Trophoblast cell (in vitro differentiated cells and primary cell): ENCODE data around the gene BACH2.

Source experiments
- DNase-seq, 2 donors: peaks; one replicate each; pipeline ENCODE4 v3.0.0-alpha.2; 2016
- H2AFZ ChIP-seq: 2 replicates; pipeline ENCODE4 v1.6.1; 2013; ENCODE audit warnings: low read length, moderate library complexity, mild to moderate bottlenecking; ENCODE audit not compliant: insufficient read depth, poor library complexity
- H2AK5ac ChIP-seq: 2 replicates; pipeline ENCODE4 v1.6.1; 2013; ENCODE audit warnings: mild to moderate bottlenecking, low read length
- H2BK120ac ChIP-seq: 2 replicates; pipeline ENCODE4 v1.6.1; 2013; ENCODE audit warnings: low read length, mild to moderate bottlenecking, moderate library complexity; ENCODE audit not compliant: insufficient read depth, poor library complexity
- H2BK12ac ChIP-seq: 2 replicates; pipeline ENCODE4 v1.6.1; 2013; ENCODE audit warnings: mild to moderate bottlenecking, low read length, moderate library complexity
- H2BK5ac ChIP-seq: 2 replicates; pipeline ENCODE4 v1.6.1; 2013; ENCODE audit warnings: low read length, low read depth, moderate library complexity, mild to moderate bottlenecking; ENCODE audit not compliant: poor library complexity
- H3K14ac ChIP-seq: 2 replicates; pipeline ENCODE4 v1.6.1; 2013; ENCODE audit warnings: mild to moderate bottlenecking, low read length
- H3K18ac ChIP-seq: 2 replicates; pipeline ENCODE4 v1.6.1; 2013; ENCODE audit warnings: mild to moderate bottlenecking, low read length
- H3K23ac ChIP-seq: 2 replicates; pipeline ENCODE4 v1.6.1; 2013; ENCODE audit warnings: low read length
- H3K27ac ChIP-seq: 2 replicates; pipeline ENCODE4 v1.5.1; 2013; ENCODE audit warnings: low read depth, mild to moderate bottlenecking, inconsistent platforms, low read length, moderate library complexity
- H3K27me3 ChIP-seq: 2 replicates; pipeline ENCODE4 v1.6.1; 2013; ENCODE audit warnings: inconsistent platforms, mild to moderate bottlenecking, low read length, moderate library complexity; ENCODE audit not compliant: insufficient read depth
- H3K36me3 ChIP-seq, 2 experiments: 1 replicate in 1 of 2; 2 replicates in 1 of 2; pipeline ENCODE4 v1.6.1; 2013; ENCODE audit warnings: low read length in 2 of 2, mild to moderate bottlenecking in 2 of 2, moderate library complexity in 1 of 2; ENCODE audit not compliant: insufficient read depth in 2 of 2, control insufficient read depth in 1 of 2
- H3K4ac ChIP-seq: 2 replicates; pipeline ENCODE4 v1.6.1; 2013; ENCODE audit warnings: low read depth, mild to moderate bottlenecking, low read length, moderate library complexity
- H3K4me1 ChIP-seq, 2 experiments: 1 replicate in 1 of 2; 2 replicates in 1 of 2; pipeline ENCODE4 v1.6.1; 2013; ENCODE audit warnings: low read length in 2 of 2, mild to moderate bottlenecking in 2 of 2, moderate library complexity in 1 of 2; ENCODE audit not compliant: insufficient read depth in 2 of 2, control insufficient read depth in 1 of 2
- H3K4me2 ChIP-seq: 2 replicates; pipeline ENCODE4 v1.6.1; 2013; ENCODE audit warnings: inconsistent platforms, mild to moderate bottlenecking, low read length, moderate library complexity
- H3K4me3 ChIP-seq: 2 replicates; pipeline ENCODE4 v1.5.1; 2013; ENCODE audit warnings: mild to moderate bottlenecking, low read depth, low read length, inconsistent platforms
- H3K79me1 ChIP-seq: one replicate; pipeline ENCODE4 v1.6.1; 2013; ENCODE audit warnings: low read length
- H3K79me2 ChIP-seq: 2 replicates; pipeline ENCODE4 v1.6.1; 2013; ENCODE audit warnings: low read length, mild to moderate bottlenecking; ENCODE audit not compliant: control insufficient read depth, insufficient read depth, poor library complexity
- H3K9ac ChIP-seq: 2 replicates; pipeline ENCODE4 v1.6.1; 2013; ENCODE audit warnings: mild to moderate bottlenecking, low read length
- H3K9me3 ChIP-seq: 2 replicates; pipeline ENCODE4 v1.6.1; 2013; ENCODE audit warnings: low read depth, mild to moderate bottlenecking, control low read depth, inconsistent platforms, low read length; ENCODE audit not compliant: insufficient read depth
- H4K12ac ChIP-seq: 2 replicates; pipeline ENCODE4 v1.6.1; 2013; ENCODE audit warnings: low read depth, mild to moderate bottlenecking, low read length, moderate library complexity
- H4K8ac ChIP-seq: 2 replicates; pipeline ENCODE4 v1.6.1; 2013; ENCODE audit warnings: low read depth, mild to moderate bottlenecking, low read length, moderate library complexity
- H4K91ac ChIP-seq: one replicate; pipeline ENCODE4 v1.6.1; 2013; ENCODE audit warnings: low read depth, mild to moderate bottlenecking, low read length, moderate library complexity
- WGBS: extraction: QIAGEN DNeasy Blood & Tissue Kit; methylation state at CpG from one replicate; pipeline ENCODE4 v1.1.7; 2013; ENCODE audit warnings: missing lambda C conversion rate; ENCODE audit not compliant: insufficient read length, insufficient coverage; ENCODE audit errors: extremely low coverage; 5-methylcytosine and 5-hydroxymethylcytosine counted together

Gene BACH2

DNA sequence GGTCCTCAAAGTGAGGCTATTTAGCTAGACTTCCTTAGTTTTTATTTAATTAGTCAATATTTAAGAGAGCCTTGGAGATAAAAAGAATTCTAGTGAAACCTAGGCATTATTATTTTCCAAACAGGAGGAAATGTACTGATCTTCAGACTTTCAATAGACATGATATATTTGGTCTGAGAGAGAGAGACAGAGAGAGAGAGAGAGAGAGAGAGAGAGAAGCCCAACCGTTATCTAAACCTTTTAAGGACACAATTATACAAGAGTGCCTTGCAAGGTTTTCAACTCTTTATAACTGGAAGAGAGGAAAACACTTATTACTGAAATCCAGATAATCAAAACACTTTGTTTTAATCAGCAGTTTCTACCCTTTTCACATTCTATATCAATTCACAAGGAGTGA, 64.8 kb downstream of the BACH2 start:
- Histone ChIP-seq H3K79me2 (no peaks in the 10 kb centered on the region), H3K27me3 (no peaks in the 10 kb centered on the region), H3K27ac (no peak overlapping the region), H3K4me3 (no peak overlapping the region), H2AK5ac (no peak overlapping the region), H2BK12ac (no peak overlapping the region), H3K4me1 (peaks cover 5 to 10% of the 10 kb centered on the region in 2 experiments), H2BK5ac (no peak overlapping the region), H3K9me3 (no peaks in the 10 kb centered on the region), H4K12ac (no peak overlapping the region), H3K4me2 (no peak overlapping the region), H3K79me1 (peaks cover 4% of the 10 kb centered on the region), H2BK120ac (no peak overlapping the region), H3K23ac (no peak overlapping the region), H3K18ac (no peak overlapping the region), H3K14ac (no peak overlapping the region), H2AFZ (no peak overlapping the region), H3K4ac (no peak overlapping the region), H4K91ac (no peak overlapping the region), H3K36me3 (no peaks in the 10 kb centered on the region), H4K8ac (no peak overlapping the region), H3K9ac (no peak overlapping the region)
- no peak for DNase-seq
- WGBS: no CpG with 5 or more reads among the region's 1 CpG

DNA sequence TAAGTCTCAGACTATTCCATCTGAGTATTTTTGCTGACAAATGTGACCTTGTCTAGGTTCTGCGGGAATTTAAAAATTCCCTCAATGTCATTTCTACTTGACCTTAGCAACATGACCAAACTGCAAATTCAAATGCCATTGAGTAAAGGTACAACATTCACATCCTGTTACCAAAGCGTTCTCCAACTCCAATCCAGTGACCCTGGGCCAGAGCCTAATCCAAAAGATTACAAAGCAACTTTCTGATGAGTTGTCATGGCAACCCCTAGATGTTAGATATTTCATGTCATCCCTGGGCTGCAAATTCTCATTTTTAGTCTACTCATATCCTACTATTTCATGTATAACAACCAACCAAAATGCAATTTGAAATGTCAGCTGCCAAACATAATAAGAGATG, 65.3 kb downstream of the BACH2 start:
- Histone ChIP-seq H3K9me3 (no peaks in the 10 kb centered on the region), H3K14ac (no peak overlapping the region), H2BK5ac (no peak overlapping the region), H4K12ac (no peak overlapping the region), H3K18ac (no peak overlapping the region), H2AK5ac (no peak overlapping the region), H3K4me1 (peaks cover 5 to 10% of the 10 kb centered on the region in 2 experiments), H3K27ac (no peak overlapping the region), H3K4me3 (no peak overlapping the region), H3K27me3 (no peaks in the 10 kb centered on the region), H3K4ac (no peak overlapping the region), H3K79me1 (peaks cover 4% of the 10 kb centered on the region), H3K79me2 (no peaks in the 10 kb centered on the region), H3K9ac (no peak overlapping the region), H3K4me2 (no peak overlapping the region), H2BK120ac (no peak overlapping the region), H2AFZ (no peak overlapping the region), H3K36me3 (no peaks in the 10 kb centered on the region), H4K91ac (no peak overlapping the region), H2BK12ac (no peak overlapping the region), H3K23ac (no peak overlapping the region), H4K8ac (no peak overlapping the region)
- WGBS: no CpG with 5 or more reads among the region's 2 CpGs
- no peak for DNase-seq

DNA sequence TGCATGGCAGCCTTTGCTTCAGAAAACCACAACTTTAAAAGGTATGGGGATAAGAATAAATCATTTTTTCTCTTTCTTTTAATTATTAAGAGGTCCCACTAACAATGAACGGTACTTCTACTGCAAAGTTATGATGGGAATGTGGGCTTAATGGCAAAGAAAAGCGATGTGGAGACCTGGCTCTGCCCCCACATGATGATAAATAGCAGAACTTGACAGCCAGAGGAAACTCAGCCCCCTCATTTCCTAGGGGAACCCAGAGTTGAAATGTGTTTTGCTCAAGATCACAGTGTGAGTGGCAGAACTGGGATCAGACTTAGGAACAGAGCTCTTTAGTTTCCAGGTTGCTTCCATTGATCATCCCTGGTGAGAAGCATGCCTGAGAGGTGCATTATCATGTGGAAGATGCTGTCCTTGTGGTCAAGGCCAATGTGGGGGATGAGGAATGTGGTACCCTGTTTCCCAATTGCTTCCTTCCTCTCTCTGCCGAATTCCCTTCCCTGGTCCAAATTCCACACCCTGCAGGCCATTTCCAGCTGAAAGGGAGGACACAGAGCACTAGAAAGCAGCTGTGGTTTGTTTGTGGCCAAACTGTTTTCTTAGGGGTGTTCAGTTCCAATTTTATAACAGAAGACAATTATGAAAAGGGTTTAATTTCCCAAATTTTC, 66.0 kb downstream of the BACH2 start:
- peaks cover 5 to 10% of the 10 kb centered on the region in 2 experiments for H3K4me1 ChIP-seq
- H3K4me3 ChIP-seq: no peak overlapping the region
- no peak overlapping the region for H3K4me2 ChIP-seq
- no peak overlapping the region for H3K9ac ChIP-seq
- no peak overlapping the region for H2BK120ac ChIP-seq
- no CpG with 5 or more reads among the region's 3 CpGs for WGBS
- H2AFZ ChIP-seq: no peak overlapping the region
- H3K36me3 ChIP-seq: no peaks in the 10 kb centered on the region
- no peak overlapping the region for H3K23ac ChIP-seq
- H2AK5ac ChIP-seq: no peak overlapping the region
- peaks cover 7% of the 10 kb centered on the region for H3K79me1 ChIP-seq
- peak overlapping the region; percentile 6 for H3K27ac ChIP-seq
- H2BK12ac ChIP-seq: no peak overlapping the region
- no peaks in the 10 kb centered on the region for H3K9me3 ChIP-seq
- no peak for DNase-seq
- no peak overlapping the region for H3K14ac ChIP-seq
- H4K8ac ChIP-seq: no peak overlapping the region
- H3K4ac ChIP-seq: no peak overlapping the region
- H3K18ac ChIP-seq: no peak overlapping the region
- H2BK5ac ChIP-seq: no peak overlapping the region
- H3K27me3 ChIP-seq: no peaks in the 10 kb centered on the region
- no peaks in the 10 kb centered on the region for H3K79me2 ChIP-seq
- H4K12ac ChIP-seq: no peak overlapping the region
- H4K91ac ChIP-seq: no peak overlapping the region

DNA sequence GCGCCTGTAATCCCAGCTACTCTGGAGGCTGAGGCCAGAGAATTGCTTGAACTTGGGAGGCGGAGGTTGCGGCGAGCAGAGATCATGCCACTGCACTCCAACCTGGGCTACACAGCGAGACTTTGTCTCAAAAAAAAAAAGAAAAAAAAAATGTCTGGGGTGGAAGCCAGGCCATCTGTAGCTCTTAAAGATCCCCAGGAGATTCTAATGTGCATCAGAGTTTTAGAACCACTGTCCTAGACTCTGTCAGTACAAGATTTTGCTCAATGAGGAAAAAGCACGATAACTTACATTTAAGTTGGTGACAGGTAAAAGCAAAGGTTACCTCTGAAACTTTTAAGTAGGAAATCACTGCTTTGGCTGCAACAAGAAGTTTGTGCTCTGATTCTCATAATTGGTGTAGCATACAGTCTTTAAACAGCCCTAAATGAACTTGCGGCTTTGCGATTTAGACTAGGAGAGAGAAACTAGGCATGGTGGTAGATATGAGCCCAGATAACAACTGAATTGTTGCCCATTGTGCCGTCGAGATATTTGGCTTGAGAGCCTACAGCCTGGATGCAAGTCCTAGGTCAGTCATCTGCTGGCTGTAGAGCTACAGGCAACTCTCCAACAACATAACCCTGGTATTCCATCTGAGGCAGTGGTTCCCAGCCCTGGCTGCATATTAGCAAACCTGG, 67.2 kb downstream of the BACH2 start:
- Histone ChIP-seq H2AFZ (no peak overlapping the region), H3K27ac (no peak overlapping the region), H2BK12ac (no peak overlapping the region), H4K12ac (no peak overlapping the region), H3K79me2 (no peaks in the 10 kb centered on the region), H3K79me1 (peaks cover 7% of the 10 kb centered on the region), H3K9ac (no peak overlapping the region), H3K9me3 (no peaks in the 10 kb centered on the region), H4K8ac (no peak overlapping the region), H3K4ac (no peak overlapping the region), H3K4me1 (peaks cover 5 to 10% of the 10 kb centered on the region in 2 experiments), H3K27me3 (no peaks in the 10 kb centered on the region), H3K4me2 (no peak overlapping the region), H3K18ac (peak overlapping the region; percentile 46), H4K91ac (no peak overlapping the region), H2BK5ac (no peak overlapping the region), H2BK120ac (no peak overlapping the region), H3K4me3 (no peak overlapping the region), H2AK5ac (peak overlapping the region; percentile 15), H3K23ac (no peak overlapping the region), H3K36me3 (no peaks in the 10 kb centered on the region), H3K14ac (no peak overlapping the region)
- DNase-seq: no peak
- WGBS: no CpG with 5 or more reads among the region's 10 CpGs
